Measurements from ENCODE around the gene MBD6. TPM values are rescaled to one million over a fixed set of nuclear protein-coding genes. Genes with fewer than 3 reads are reported as not detected.
"Not testable (repeated sequence)": the region's sequence is repeated elsewhere in the genome, so short reads cannot be mapped to it uniquely, and the experiment has no call there.

MBD6 gene
- total RNA-seq, 1 experiment from 2014 or later, result 78.4 TPM

DNA sequence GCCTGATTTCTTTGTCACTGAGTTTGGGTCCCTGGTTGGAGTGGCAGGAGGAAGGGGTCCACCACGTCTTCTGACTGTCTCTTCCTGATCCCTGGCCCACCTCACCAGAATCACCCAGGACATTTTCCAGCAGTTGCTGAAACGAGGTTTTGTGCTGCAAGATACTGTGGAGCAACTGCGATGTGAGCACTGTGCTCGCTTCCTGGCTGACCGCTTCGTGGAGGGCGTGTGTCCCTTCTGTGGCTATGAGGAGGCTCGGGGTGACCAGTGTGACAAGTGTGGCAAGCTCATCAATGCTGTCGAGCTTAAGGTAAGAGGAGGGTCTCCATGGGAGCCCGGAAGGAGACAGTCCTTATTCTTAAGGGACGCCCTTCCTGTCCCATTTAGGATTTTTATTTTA lies 22.4 kb upstream of the MBD6 start:
- Histone ChIP-seq H3K9me2 (ENCODE audit: insufficient read depth) (no peaks in the 10 kb centered on the region), H3K27ac (no peak overlapping the region), H3K36me3 (ENCODE audit: low read depth) (peaks cover 47% of the 10 kb centered on the region), H3K4me3 (no peak overlapping the region), H3K4me1 (replicated peaks; ENCODE audit: insufficient read depth) (no peaks in the 10 kb centered on the region), H3K9me3 (ENCODE audit: insufficient read depth, low read depth) (no peaks in the 10 kb centered on the region), H3K4me2 (no peak overlapping the region), H2AFZ (no peak overlapping the region), H3K79me2 (ENCODE audit: low read depth) (0 out of 2 replicates have a peak, but pooled peaks cover 4% of the 10 kb centered on the region), H3F3A (ENCODE audit: insufficient read depth, low read depth) (peaks cover 9% of the 10 kb centered on the region; the same call in 1 of the 2 replicates), H3K27me3 (ENCODE audit: insufficient read depth, low read depth) (no peaks in the 10 kb centered on the region), H4K20me1 (ENCODE audit: insufficient read depth) (peaks cover 57% of the 10 kb centered on the region)
- no peak for DNase-seq
- CTCF ChIA-PET, result no interaction called here
- POLR2A ChIA-PET (ENCODE audit: unreplicated experiment), result no interaction called here
- BruUV-seq (replicated peaks), result no TSS peak
- TF ChIP-seq, protein P1, sequence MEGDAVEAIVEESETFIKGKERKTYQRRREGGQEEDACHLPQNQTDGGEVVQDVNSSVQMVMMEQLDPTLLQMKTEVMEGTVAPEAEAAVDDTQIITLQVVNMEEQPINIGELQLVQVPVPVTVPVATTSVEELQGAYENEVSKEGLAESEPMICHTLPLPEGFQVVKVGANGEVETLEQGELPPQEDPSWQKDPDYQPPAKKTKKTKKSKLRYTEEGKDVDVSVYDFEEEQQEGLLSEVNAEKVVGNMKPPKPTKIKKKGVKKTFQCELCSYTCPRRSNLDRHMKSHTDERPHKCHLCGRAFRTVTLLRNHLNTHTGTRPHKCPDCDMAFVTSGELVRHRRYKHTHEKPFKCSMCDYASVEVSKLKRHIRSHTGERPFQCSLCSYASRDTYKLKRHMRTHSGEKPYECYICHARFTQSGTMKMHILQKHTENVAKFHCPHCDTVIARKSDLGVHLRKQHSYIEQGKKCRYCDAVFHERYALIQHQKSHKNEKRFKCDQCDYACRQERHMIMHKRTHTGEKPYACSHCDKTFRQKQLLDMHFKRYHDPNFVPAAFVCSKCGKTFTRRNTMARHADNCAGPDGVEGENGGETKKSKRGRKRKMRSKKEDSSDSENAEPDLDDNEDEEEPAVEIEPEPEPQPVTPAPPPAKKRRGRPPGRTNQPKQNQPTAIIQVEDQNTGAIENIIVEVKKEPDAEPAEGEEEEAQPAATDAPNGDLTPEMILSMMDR (conservative IDR thresholded peaks at IDR 0.05), result no peak
- TF ChIP-seq EZH2 (IDR thresholded peaks at IDR 0.05; ENCODE audit: low read depth), result no peak
- intact Hi-C loops (cut with micrococcal nuclease; ENCODE audit: unreplicated experiment), result no loop called here

DNA sequence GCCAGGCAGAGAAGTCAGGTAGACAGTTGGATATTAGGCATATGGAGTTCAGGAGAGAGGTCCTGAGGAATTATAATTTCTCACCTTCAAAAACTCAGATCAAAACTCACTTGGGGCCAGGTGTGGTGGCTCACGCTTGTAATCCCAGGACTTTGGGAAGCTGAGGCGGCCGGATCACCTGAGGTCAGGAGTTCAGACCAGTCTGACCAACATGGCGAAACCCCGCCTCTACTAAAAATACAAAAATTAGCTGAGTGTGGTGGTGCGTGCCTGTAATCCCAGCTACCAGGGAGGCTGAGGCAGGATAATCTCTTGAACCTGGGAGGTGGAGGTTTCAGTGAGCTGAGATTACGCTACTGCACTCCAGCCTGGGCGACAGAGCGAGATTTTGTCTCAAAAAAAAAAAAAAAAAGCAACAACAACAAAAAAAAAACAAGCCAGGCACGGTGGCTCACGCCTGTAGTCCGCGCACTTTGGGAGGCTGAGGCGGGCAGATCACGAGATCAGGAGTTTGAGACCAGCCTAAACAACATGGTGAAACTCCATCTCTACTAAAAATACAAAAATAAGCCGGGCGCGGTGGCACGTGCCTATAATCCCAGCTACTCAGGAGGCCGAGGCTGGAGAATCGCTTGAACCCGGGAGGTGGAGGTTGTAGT lies 20.2 kb upstream of the MBD6 start:
- H3K9me2 ChIP-seq (ENCODE audit: insufficient read depth); H3K27me3 ChIP-seq (ENCODE audit: insufficient read depth, low read depth); H3K4me2 ChIP-seq; H3K9me3 ChIP-seq (ENCODE audit: insufficient read depth, low read depth); H2AFZ ChIP-seq; H3K79me2 ChIP-seq (ENCODE audit: low read depth); H3K4me3 ChIP-seq; H3F3A ChIP-seq (ENCODE audit: insufficient read depth, low read depth); H3K27ac ChIP-seq; intact Hi-C loops (cut with micrococcal nuclease; ENCODE audit: unreplicated experiment); CTCF ChIA-PET; DNase-seq; H3K4me1 ChIP-seq (replicated peaks; ENCODE audit: insufficient read depth); BruUV-seq (replicated peaks): not testable (repeated sequence)
- peaks cover 52% of the 10 kb centered on the region for H3K36me3 ChIP-seq (ENCODE audit: low read depth)
- peaks cover 59% of the 10 kb centered on the region for H4K20me1 ChIP-seq (ENCODE audit: insufficient read depth)
- POLR2A ChIA-PET (ENCODE audit: unreplicated experiment), result interaction anchor here (0.6 kb wide), 1 partner anchor 12 kb away, joined by 7 read pairs; no protein-coding TSS in a partner anchor

DNA sequence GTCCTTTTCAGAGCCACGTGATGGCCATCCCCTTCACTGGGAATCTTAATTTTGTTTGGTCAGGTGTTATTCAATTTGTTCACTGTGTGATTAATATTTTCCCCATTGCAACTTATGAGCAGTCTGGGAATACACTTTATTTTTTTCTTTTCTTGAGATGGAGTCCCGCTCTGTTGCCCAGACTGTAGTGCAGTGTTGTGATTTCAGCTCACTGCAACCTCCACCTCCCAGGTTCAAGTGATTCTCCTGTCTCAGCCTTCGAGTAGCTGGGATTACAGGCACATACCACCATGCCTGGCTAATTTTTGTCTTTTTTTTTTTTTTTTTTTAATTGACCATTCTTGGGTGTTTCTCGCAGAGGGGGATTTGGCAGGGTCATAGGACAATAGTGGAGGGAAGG lies 16.1 kb upstream of the MBD6 start:
- BruUV-seq (replicated peaks); H3K4me2 ChIP-seq; H3K4me1 ChIP-seq (replicated peaks; ENCODE audit: insufficient read depth); H3K27ac ChIP-seq; POLR2A ChIA-PET (ENCODE audit: unreplicated experiment); intact Hi-C loops (cut with micrococcal nuclease; ENCODE audit: unreplicated experiment); H3K4me3 ChIP-seq; H3K27me3 ChIP-seq (ENCODE audit: insufficient read depth, low read depth); H3K9me3 ChIP-seq (ENCODE audit: insufficient read depth, low read depth); H3K9me2 ChIP-seq (ENCODE audit: insufficient read depth); H2AFZ ChIP-seq; CTCF ChIA-PET; H3K79me2 ChIP-seq (ENCODE audit: low read depth); DNase-seq: not testable (repeated sequence)
- H3F3A ChIP-seq (ENCODE audit: insufficient read depth, low read depth), result peaks cover 19% of the 10 kb centered on the region
- peaks cover 48% of the 10 kb centered on the region for H4K20me1 ChIP-seq (ENCODE audit: insufficient read depth)
- peaks cover 26% of the 10 kb centered on the region for H3K36me3 ChIP-seq (ENCODE audit: low read depth)

DNA sequence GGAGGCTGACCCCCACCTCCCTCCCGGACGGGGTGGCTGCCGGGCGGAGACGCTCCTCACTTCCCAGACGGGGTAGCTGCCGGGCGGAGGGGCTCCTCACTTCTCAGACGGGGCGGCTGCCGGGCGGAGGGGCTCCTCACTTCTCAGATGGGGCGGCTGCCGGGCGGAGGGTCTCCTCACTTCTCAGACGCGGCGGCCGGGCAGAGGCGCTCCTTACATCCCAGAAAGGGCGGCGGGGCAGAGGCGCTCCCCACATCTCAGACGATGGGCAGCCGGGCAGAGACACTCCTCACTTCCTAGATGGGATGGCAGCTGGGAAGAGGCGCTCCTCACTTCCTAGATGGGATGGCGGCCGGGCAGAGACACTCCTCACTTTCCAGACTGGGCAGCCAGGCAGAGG lies 14.8 kb upstream of the MBD6 start:
- H3K27me3 ChIP-seq (ENCODE audit: insufficient read depth, low read depth); H3K79me2 ChIP-seq (ENCODE audit: low read depth); H3K4me1 ChIP-seq (replicated peaks; ENCODE audit: insufficient read depth); H3K4me2 ChIP-seq; H3K4me3 ChIP-seq; H2AFZ ChIP-seq; CTCF ChIA-PET; intact Hi-C loops (cut with micrococcal nuclease; ENCODE audit: unreplicated experiment); BruUV-seq (replicated peaks); H3K9me3 ChIP-seq (ENCODE audit: insufficient read depth, low read depth); H3K9me2 ChIP-seq (ENCODE audit: insufficient read depth); H3K27ac ChIP-seq; POLR2A ChIA-PET (ENCODE audit: unreplicated experiment); DNase-seq: not testable (repeated sequence)
- Histone ChIP-seq H4K20me1 (ENCODE audit: insufficient read depth) (peaks cover 53% of the 10 kb centered on the region), H3K36me3 (ENCODE audit: low read depth) (peaks cover 28% of the 10 kb centered on the region), H3F3A (ENCODE audit: insufficient read depth, low read depth) (peaks cover 30% of the 10 kb centered on the region)
